GM06990 (cell line): Measurements from ENCODE around the gene SULT1A1.
"Not testable (repeated sequence)": the region's sequence is repeated elsewhere in the genome, so short reads cannot be mapped to it uniquely, and the experiment has no call there.

Experiments used
- DNase-seq: peaks from one replicate; pipeline ENCODE4 v3.0.0-alpha.2; 2011; ENCODE audit not compliant: insufficient read length; ENCODE audit errors: extremely low read depth
- H3K27me3 ChIP-seq: replicated peaks from 2 replicates; pipeline ENCODE4 v1.6.0; 2011; ENCODE audit warnings: low read length; ENCODE audit not compliant: control insufficient read depth, insufficient read depth
- H3K36me3 ChIP-seq: 2 replicates; pipeline ENCODE4 v1.5.1; 2011; ENCODE audit warnings: low read length; ENCODE audit not compliant: control insufficient read depth, insufficient read depth
- H3K4me3 ChIP-seq: replicated peaks from 2 replicates; pipeline ENCODE4 v1.5.1; 2011; ENCODE audit warnings: low read depth, mild to moderate bottlenecking, control low read depth, low read length
- TF ChIP-seq, protein P1 (sequence below): IDR thresholded peaks from 2 replicates; pipeline ENCODE4 v1.5.1; 2011; ENCODE audit warnings: low read length, control low read depth, mild to moderate bottlenecking, inconsistent platforms; ENCODE audit not compliant: insufficient read depth, poor library complexity, severe bottlenecking

SULT1A1 gene

DNA sequence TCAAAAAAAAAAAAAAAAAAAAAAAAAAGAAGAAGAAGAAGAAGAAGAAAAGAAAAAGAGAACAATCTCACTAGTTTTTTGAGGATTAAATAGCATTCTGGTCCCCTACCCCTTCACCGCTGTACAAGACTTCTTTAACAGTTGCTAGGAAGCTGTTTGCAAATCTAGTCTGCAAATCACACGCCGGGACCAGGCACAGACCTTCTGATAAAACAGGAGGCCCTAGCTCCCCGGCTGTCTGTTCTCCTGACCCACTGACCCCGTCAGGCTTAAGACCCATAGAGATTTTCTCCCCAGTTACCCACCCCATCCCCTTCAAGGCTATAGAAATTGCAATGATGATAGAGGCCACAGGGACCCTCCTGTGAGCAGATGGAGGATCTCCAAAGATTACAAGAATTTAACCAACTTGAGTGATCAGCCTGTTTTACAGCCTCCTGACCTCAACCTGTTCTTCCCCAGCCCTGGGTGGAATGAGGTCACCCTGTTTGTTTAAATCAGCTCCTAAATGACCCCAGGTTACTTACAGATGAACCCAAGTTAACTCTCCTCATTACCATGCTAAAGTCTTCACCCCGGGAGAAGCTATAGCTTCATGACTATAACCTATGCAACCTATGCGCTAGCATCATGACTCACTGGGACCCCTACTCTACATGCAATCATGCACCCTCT is 11.8 kb upstream of the SULT1A1 start:
- H3K36me3 ChIP-seq: no peaks in the 10 kb centered on the region
- no peak overlapping the region for H3K4me3 ChIP-seq
- H3K27me3 ChIP-seq: no peaks in the 10 kb centered on the region; the same call in 1 of the 2 replicates
- TF ChIP-seq, protein P1, sequence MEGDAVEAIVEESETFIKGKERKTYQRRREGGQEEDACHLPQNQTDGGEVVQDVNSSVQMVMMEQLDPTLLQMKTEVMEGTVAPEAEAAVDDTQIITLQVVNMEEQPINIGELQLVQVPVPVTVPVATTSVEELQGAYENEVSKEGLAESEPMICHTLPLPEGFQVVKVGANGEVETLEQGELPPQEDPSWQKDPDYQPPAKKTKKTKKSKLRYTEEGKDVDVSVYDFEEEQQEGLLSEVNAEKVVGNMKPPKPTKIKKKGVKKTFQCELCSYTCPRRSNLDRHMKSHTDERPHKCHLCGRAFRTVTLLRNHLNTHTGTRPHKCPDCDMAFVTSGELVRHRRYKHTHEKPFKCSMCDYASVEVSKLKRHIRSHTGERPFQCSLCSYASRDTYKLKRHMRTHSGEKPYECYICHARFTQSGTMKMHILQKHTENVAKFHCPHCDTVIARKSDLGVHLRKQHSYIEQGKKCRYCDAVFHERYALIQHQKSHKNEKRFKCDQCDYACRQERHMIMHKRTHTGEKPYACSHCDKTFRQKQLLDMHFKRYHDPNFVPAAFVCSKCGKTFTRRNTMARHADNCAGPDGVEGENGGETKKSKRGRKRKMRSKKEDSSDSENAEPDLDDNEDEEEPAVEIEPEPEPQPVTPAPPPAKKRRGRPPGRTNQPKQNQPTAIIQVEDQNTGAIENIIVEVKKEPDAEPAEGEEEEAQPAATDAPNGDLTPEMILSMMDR: no peak
- no peak for DNase-seq

DNA sequence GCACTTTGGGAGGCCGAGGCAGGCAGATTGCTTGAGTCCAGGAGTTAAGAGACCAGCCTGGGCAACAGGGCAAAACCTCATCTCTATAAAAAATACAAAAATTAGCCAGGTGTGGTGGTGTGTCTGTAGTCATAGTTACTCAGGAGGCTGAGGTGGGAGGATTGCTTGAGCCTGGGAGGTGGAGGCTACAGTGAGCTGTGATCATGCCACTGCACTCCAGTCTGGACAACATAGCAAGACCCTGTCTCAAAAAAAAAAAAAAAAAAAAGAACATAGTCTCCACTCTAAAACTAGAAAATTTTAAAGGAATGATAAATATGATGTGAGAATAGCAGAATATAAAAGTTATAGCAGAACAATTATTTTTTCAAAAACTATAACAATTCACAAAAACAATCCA is 10.5 kb upstream of the SULT1A1 start:
- not testable (repeated sequence) for DNase-seq

DNA sequence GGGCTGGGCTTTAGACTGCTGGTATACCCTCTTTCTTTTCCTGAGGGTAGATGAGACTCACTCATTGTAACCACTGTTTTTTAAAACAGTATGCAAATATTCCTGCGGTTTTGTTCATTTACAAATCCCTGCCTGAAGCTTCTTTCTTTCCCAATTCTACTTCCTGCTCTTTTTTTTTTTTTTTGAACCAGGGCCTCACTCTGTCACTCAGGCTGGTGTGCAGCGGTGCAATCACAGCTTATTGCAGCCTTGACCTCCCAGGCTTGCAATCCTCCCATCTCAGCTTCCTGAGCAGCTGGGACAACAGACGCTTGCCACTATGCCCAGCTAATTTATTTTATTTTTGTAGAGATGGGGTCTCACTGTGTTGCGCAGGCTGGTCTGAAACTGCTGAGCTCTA is 8.0 kb upstream of the SULT1A1 start:
- H3K4me3 ChIP-seq: no peak overlapping the region
- TF ChIP-seq, protein P1: no peak

More for the DNA sequence above, 10.5 kb upstream of the SULT1A1 start:
- H3K4me3 ChIP-seq, H3K27me3 ChIP-seq, H3K36me3 ChIP-seq: not testable (repeated sequence)

DNA sequence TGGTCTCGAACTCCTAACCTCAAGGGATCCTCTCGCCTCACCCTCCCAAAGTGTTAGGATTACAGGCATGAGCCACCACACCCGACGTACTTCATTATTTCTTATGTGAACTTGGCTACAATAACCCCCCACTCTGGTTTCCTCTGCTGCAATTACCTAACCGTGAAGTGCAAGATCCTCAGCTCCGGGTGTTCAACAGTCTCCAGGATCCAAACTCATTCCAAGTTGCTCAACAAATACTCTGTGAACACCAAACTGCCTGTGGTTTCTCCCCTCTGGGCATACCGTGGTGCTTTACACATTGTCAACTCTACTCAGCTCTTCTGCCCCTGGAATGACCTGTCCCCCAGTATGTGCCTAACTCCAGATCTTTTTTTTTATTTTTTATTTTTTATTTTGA is 6.8 kb upstream of the SULT1A1 start:
- TF ChIP-seq, protein P1: no peak
- H3K4me3 ChIP-seq: no peak overlapping the region
- DNase-seq: no peak
- H3K36me3 ChIP-seq: no peaks in the 10 kb centered on the region
- no peaks in the 10 kb centered on the region; the same call in 1 of the 2 replicates for H3K27me3 ChIP-seq

More for the DNA sequence above, 8.0 kb upstream of the SULT1A1 start:
- no peak for DNase-seq
- H3K36me3 ChIP-seq: no peaks in the 10 kb centered on the region
- H3K27me3 ChIP-seq: no peaks in the 10 kb centered on the region; the same call in 1 of the 2 replicates

DNA sequence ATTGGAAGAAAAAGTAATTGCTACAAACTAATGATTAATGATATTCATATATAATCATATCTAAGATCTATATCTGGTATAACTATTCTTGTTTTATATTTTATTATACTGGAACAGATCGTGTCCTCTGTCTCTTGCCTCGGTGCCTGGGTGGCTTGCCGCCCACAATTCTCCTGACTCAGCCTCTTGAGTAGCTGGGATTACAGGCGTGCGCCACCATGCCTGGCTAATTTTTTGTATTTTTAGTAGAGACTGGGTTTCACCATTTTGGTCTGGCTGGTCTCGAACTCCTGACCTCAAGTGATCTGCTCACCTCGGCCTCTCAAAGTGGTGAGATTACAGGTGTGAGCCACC is 6.4 kb upstream of the SULT1A1 start:
- H3K36me3 ChIP-seq: not testable (repeated sequence)

DNA sequence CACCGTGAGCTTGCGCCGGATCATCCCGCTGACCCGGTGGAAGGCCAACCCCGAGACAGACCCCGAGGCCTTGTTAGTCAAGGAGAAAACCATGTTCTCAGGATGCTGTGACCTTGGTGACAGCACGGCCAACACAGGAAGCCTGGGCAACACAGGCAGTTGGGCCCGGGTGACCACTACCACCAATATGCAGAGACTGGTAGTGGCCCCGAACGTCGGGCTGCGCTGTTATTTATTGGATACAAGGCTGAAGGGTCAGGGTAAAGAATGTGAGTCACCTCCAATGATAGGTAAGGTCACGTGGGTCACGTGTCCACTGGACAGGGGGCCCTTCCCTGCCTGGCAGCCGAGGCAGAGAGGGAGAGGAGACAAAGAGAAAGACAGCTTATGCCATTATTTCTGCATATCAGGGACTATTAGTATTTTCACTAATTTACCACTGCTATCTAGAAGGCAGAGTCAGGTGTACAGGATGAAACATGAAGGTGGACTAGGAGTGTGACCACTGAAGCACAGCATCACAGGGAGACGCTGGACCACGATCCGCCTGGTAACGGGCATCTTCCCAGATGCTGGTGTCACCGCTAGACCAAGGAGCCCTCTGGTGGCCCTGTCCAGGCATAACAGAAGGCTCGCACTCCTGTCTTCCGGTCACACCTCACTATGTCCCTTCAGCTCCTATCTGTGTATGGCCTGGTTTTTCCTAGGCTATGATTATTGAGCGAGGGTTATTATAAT is 5.8 kb upstream of the SULT1A1 start:
- TF ChIP-seq, protein P1: peak; percentile 57
- H3K36me3 ChIP-seq, H3K4me3 ChIP-seq, DNase-seq, H3K27me3 ChIP-seq: not testable (repeated sequence)

More for the DNA sequence above, 6.4 kb upstream of the SULT1A1 start:
- H3K27me3 ChIP-seq, DNase-seq, H3K4me3 ChIP-seq: not testable (repeated sequence)

DNA sequence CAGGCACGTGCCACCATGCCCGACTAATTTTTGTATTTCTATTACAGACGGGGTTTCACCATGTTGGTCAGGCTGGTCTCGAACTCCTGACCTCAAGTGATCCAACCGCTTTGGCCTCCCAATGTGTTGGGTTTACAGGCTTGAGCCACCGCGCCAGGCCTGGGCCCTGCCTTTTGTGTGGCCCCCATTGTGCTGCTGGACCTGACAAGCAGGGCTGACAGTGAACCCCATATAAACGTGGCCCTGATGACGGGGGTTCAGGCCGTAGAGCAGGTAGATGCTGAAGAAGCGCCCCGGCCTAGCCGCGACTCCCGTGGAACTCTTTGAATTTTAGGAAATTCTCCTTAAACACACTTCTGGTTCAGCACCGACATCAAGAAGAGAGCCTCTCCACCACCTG is 4.7 kb upstream of the SULT1A1 start:
- not testable (repeated sequence) for H3K36me3 ChIP-seq, H3K27me3 ChIP-seq, H3K4me3 ChIP-seq, DNase-seq

DNA sequence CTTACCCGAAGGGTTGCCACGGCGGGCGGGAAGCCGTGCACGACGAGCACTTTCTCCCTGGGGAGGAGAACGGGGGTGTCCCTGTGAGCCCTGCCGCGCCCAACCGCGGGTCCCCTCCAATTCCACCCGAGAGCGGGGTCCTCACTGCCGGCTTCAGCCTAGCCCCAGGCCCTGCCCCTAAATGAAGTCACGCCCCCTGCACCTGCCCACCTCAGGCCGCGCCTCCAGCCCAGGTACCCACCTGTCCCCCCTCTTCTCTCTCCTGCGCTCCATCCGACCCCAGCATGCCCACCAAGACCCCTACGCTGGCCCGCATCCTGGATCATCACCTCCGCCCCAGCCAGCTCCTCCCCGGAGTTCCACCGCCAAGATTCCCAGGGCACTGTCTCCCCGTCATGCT is 4.1 kb upstream of the SULT1A1 start:
- H3K36me3 ChIP-seq, H3K27me3 ChIP-seq, DNase-seq, H3K4me3 ChIP-seq: not testable (repeated sequence)

DNA sequence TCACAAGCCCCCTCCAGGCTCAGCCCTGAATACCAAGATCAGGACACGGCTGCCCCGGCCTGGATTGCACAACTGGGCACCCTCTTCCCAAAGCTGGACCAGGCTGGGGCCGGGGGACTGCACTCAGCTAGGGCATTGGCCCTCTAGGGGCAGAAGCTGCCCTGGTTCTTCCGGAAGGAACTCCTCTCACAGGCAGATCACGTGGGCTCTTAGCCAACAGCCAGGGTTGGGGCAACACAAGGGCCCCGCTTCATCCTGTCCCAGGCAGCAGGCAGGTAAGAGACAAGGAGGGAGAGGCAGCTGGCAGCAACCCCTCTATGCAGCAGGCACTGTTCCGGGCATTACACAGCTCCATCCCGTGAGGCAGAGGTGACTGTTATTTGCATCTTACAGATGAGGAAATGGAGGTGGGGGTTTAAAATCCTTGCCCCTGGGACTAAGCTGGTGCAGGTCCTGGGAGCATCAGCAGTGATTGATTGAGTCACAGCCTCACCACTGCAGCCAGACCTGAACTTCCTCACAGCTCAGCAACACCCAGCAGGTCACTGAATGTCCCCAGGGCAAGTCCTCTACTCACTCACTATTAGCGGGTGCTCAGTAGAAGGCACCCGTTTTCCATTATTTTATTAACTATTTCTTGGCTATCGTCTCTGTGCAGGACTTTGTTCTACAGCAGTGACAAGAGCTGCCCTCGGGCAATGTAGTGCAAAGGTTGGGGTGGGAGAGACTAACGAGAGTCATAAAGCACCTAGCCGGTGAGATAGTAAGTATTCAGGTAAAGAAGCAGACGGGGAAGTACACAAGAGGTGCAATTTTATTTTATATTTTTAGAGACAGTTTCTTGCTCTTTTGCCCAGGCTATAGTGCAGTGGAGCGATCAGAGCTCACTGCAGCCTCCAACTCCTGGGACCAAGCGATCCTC is 2.8 kb upstream of the SULT1A1 start:
- H3K4me3 ChIP-seq, DNase-seq, H3K27me3 ChIP-seq, H3K36me3 ChIP-seq: not testable (repeated sequence)
